NCI-H2029 treated with DMSO at 0.1 percent for 48 hours (cell line): Measurements from ENCODE around the gene GRK5.
"Not testable (repeated sequence)": the region's sequence is repeated elsewhere in the genome, so short reads cannot be mapped to it uniquely, and the experiment has no call there.

Source experiments
- DNase-seq: peaks from one replicate; lab custom pipeline; 2025; lab: John Stamatoyannopoulos, UW

Gene GRK5

DNA sequence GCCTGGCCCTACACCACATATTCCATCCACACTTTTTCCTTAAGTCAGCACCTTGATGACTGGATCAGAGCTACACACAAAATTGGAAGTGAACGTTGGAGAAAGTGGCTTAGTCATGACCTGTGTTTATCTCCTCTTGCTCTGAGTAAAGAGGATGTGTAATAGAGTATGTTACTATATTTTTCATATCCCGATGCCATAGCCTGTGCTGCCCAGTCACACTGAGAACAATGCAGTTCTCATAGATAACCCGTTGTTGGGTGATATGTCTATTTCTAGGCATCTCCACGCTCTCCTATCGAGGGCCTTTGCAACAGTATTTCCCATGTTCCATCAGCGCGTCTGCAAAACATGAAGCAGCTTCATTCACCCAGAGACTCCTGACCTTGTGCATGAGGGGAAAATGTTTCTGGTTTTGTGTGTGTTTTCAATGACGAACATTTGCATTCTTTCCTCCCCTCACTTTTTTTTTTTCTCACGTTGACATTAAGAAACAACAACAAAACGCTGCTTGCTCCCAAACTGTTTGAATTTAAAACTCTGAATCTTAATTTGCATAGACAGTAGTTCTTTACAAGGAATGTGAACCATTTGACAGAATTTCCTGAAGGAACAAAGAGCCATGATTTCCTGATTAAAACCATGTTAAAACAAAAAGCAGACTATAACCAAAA is 43.4 kb downstream of the GRK5 start:
- no peak for DNase-seq

DNA sequence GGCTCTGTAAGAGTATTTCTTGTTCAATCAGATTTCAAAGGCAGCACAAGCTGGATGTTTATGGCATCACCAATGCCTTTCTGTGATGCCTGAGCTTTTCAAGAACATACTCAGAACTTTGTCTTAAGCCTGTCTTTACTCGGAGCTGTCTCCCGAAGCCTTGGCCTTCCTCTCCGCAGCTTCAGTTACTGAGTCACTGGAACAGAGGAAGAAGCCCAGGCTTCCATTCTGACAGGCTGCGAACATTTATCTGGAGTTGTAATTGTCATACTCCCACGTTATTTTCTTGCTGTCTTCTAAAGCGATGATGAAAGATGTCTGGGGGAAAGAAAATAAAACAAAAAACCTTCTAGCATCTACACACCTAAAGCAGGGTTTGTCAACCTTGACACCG is 43.9 kb downstream of the GRK5 start:
- no peak for DNase-seq

DNA sequence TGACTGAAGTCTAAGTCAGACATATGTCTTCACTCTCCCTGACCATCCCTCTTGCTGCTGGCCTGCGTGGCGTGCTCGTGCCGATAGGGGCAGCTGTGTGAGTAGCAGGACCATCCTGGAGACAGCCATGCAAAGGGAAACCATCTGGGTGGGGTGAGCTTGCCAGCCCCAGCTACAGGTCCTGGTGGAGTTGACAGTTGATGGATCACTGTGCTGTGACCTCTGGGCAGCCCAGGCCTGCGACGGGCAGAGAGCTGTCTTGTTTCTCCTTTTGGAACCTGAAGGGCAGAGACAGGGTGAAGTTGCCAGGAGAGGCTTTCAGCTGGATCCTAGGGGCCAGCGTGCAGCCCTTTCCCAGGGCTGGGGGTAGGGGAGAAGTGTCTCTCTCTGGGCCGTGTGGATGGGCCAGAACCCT is 44.7 kb downstream of the GRK5 start:
- no peak for DNase-seq

DNA sequence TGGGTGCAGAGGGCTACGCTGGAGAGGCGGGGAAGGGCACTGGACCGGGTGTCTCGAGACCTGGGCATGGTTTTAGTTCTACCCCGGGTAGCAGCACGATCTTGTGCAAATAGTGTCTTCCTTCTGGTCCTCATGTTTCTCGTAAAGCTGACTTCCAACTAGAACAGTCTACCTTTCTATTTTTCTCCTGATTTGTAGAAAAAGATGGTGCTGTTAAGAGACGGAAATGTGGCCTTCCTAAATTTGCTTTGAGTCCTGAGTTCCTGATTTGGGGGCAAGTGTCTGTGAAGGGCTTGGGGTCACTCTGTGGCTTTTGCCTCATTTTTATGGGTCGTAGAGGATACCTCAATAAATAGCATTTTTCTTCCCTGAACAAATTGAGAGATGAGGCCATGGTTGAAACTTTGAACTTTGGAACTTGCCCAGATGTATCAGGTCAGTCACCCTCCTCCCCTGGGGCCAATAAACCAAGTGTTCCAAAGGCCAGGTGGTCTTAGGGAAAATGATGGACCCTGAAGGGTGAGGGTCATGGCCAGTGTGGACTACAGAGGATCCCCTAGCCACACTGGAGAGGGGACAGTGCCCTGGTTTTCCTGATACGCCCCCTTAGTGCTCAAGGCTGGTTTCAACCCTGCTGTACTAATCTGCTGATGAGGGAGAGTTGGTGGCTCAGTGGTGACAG is 45.2 kb downstream of the GRK5 start:
- DNase-seq, result no peak

DNA sequence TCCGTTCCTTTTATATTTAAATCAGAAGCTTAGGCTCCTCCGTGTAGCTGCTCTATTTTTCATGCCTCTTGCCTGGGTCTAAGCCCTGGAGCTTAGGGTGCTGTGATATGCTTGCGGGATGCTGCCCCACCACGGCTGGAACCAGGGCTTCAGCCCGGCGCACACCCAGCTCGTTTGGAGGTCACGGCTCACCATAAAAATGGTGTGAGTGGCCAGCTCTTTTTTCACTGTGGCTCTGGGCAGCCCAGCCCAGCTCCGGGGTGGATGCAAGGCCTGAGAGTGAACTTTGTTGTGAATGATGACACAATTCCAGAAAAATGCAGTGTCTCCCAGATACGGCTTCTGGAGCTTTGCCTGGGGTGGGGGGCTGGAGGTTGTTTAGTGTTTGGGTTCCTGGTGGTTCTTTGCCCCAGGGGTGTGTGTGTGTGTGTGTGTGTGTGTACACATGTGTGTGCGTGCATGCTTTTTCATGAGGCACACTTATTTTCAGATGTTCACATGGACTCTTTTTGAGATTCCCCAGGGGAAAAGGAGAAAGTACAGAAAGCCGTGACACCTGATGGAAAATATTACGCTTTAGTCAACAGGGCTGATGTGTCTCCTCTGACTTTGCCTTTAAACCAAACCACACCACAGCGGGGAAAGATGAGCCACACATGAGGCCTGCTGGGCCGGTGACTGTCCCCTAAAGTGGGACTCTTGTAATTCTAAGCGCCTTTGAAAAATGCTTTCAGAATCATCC is 46.2 kb downstream of the GRK5 start:
- no peak for DNase-seq

- no peak for DNase-seq
These were observed 47.0 kb downstream of the GRK5 start for GRCh38 chr10:119254335-119254734.

- no peak for DNase-seq
These were observed 48.7 kb downstream of the GRK5 start for GRCh38 chr10:119256030-119256429.

DNA sequence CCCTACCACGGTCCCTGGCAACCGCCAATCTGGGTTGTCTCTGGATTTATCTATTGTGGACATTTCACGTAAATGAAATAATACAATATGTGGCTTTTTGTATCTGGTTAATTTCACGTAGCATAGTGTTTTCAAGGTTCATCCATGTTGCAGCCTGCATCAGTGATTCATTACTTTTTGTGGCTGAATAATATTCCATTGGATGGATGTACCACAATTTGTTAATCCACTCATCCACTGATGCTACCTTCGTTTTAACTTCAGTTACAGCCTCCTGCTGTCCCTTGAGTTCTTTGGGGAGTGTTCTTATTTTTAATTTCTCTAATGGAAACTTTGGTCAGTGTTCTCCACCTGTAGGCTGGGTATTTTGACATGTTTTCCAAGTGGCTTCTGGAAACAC is 49.5 kb downstream of the GRK5 start:
- no peak for DNase-seq

DNA sequence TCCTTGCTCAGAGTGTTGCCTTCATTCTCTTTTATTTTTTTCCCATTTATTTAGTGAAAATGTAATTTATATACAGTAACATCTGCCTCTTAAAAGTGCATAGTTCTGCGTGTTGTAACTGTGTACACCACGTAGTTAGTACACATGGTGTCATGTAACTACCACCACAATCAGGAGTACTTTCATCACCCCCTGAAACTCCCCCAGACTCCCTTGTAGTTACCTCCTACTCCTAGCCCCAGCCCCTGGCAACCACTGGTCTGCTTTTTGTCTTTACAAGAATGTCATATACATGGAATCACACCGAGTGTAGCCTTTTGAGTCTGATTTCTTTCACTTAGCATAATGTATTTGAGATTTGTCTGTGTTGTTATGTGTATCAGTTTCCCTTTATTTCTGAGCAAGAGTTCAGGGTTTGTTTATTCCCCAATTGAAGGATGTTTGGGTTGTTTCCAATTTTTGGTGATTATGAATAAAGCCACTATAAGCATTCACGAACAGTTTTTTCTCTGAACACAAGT is 50.6 kb downstream of the GRK5 start:
- DNase-seq, result no peak

- DNase-seq, result no peak
These were observed 52.0 kb downstream of the GRK5 start for GRCh38 chr10:119259345-119259744.

GRCh38 chr10:119261016-119261415 is 53.6 kb downstream of the GRK5 start:
- DNase-seq, result not testable (repeated sequence)

GRCh38 chr10:119263951-119264617 is 56.7 kb downstream of the GRK5 start:
- peak; percentile 8 for DNase-seq

DNA sequence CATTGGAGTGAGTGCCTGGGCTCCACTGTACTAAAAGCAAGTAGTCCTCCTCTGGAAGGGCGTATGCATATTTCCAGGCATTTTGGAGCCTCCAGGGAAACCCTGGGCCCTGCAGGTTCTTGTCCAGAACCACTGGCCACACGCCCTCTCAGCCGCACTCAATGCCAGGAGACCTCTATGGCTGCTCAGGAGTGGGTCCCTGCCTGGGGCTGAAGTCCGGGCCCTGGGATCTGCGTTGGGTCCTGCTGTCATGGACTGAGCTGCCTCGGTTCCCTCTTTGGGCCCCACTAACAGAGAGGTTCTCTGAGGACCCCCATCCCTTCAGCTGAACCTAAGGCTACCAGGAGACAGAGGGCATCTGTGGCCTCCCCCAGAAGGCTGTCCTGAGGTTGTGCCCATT is 58.3 kb downstream of the GRK5 start:
- no peak for DNase-seq

DNA sequence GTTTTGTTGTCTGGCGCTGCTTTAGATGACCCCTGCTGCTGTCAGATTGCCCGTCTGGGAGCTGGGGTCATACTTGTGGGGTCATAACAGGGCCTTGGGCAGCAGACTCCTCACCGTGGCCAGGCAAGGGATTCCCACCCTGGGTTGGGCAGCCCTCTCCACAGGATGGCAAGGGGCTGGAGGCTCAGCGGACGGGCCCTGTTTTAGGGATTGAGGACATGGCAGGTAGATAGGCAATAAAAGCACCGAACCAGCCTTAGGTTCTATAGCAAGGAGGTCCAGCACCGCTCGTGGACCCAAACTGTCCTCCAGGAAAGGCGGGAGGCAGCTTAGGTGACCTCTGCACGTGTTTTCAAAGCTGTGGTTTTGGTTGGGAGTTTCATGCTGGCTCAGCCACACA is 60.0 kb downstream of the GRK5 start:
- DNase-seq, result no peak

DNA sequence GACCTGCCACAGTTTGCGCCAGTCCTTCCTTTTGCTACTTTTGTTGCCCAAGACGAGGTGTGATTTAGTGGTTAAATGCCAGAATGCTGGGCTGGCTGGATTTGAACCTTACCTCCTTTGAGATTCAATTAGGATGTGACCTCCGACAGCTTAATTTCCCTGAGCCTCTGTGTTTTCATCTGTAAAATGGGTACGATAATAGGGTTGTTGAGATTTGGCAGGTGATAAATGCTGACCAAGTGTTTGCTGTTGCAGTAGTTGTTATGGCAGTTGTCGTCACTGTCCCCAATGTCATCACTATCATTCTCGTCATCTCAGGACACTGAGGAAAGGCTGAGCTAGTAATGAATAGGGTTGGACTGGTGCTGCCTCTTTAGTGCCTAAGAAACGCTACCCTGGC is 61.1 kb downstream of the GRK5 start:
- no peak for DNase-seq

DNA sequence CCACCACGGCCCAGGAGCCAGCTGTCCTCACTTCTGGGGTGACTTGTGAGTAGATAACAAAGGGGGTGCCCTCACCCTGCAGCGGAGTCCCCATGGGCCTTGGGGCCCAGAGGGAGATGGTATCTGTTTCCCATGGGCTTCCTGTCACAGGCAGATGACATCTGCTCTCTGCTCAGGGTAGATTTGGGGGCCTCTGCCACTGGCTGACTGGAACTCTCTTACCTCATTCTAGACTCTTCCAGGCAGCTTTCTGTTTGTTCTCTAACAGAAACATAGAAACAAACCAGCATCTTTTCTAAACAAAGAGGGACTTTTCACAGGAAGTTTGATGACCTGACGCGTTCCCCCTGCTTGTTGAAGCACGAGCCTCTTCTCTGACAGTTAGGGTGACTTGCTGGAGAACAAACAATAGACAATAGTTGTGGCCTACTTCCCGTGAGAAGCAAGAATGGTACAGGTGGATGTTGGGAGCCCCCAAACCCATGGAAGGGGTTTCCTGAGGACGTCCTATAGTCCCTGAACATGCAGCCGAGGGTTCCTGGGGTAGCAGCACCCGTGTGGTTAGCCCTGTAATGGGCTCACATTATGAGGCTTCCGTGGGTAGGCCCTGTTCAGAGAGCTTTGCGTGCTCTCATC is 61.6 kb downstream of the GRK5 start:
- no peak for DNase-seq

GRCh38 chr10:119269737-119270136 is 62.4 kb downstream of the GRK5 start:
- no peak for DNase-seq

- no peak for DNase-seq
These were observed 63.5 kb downstream of the GRK5 start for GRCh38 chr10:119270762-119271366.

DNA sequence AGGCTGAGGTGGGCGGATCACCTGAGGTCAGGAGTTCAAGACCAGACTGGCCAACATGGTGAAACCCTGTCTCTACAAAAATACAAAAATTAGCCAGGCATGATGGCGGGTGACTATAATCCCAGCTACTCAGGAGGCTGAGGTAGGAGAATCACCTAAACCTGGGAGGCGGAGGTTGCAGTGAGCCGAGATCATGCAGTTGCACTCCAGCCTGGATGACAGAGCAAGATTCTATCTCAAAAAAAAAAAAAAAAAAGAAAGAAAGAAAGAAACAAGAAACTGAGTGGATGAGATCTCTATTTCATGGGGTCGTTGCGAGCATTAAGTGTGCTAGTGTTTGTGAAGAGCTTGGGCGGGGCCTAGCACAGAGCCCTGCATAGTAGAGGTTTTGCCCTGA is 65.0 kb downstream of the GRK5 start:
- not testable (repeated sequence) for DNase-seq

DNA sequence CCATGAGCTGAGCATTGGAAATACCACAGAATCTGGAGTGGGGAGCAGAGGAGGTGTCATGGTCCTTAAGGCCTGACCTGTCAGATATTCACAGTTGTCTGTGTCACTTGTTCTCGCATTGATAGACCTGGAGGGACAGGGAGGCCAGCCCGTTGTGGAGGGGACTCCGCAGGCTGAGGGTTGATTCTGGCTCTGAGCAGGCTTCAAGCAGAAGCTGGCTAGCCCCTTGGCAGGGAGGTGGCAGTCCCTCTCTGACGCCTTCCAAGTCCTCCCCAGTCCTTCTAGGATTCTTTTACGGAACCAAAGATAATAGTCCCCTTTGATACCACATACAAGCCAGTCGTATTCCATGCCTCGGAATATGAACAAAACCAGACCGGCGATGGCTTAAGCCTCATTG is 65.4 kb downstream of the GRK5 start:
- no peak for DNase-seq

- DNase-seq, result no peak
These were observed 66.0 kb downstream of the GRK5 start for GRCh38 chr10:119273413-119273812.
